PFSK-1 (cell line): ENCODE data around the gene GHRL.

ENCODE experiments used
- FOXP2 ChIP-seq: optimal IDR thresholded peaks from 2 replicates; pipeline ENCODE3; 2011; ENCODE audit warnings: borderline replicate concordance, control low read depth, inconsistent platforms; ENCODE audit not compliant: insufficient read depth; ENCODE audit errors: extremely low read length, extremely low read depth
- POLR2AphosphoS5 ChIP-seq: IDR thresholded peaks from 2 replicates; pipeline ENCODE4 v1.6.1; 2012; ENCODE audit warnings: low read depth, mild to moderate bottlenecking, control low read depth, low read length, moderate library complexity
- SIN3A ChIP-seq: IDR thresholded peaks from 2 replicates; pipeline ENCODE4 v1.6.1; 2012; ENCODE audit warnings: mild to moderate bottlenecking, low read length, moderate library complexity, borderline replicate concordance; ENCODE audit not compliant: insufficient read depth
- TAF1 ChIP-seq: IDR thresholded peaks from 2 replicates; pipeline ENCODE4 v1.6.1; 2012; ENCODE audit warnings: low read length, control low read depth, borderline replicate concordance; ENCODE audit not compliant: insufficient read depth
- TF ChIP-seq, protein P1 (sequence below), 2 experiments: IDR thresholded peaks; 2 replicates each; pipeline versions ENCODE4 v1.6.1 to v1.8.0; 2011 to 2012; ENCODE audit warnings: low read depth in 2 of 2, low read length in 2 of 2, control low read depth in 1 of 2, inconsistent platforms in 1 of 2, mild to moderate bottlenecking in 1 of 2, moderate library complexity in 1 of 2; ENCODE audit not compliant: insufficient read depth in 1 of 2

The GHRL gene

GRCh38 chr3:10263646-10264363 lies 28.9 kb downstream of the GHRL start:
- TF ChIP-seq FOXP2 (no peak), POLR2AphosphoS5 (no peak), TAF1 (no peak), SIN3A (no peak)
- TF ChIP-seq, protein P1, sequence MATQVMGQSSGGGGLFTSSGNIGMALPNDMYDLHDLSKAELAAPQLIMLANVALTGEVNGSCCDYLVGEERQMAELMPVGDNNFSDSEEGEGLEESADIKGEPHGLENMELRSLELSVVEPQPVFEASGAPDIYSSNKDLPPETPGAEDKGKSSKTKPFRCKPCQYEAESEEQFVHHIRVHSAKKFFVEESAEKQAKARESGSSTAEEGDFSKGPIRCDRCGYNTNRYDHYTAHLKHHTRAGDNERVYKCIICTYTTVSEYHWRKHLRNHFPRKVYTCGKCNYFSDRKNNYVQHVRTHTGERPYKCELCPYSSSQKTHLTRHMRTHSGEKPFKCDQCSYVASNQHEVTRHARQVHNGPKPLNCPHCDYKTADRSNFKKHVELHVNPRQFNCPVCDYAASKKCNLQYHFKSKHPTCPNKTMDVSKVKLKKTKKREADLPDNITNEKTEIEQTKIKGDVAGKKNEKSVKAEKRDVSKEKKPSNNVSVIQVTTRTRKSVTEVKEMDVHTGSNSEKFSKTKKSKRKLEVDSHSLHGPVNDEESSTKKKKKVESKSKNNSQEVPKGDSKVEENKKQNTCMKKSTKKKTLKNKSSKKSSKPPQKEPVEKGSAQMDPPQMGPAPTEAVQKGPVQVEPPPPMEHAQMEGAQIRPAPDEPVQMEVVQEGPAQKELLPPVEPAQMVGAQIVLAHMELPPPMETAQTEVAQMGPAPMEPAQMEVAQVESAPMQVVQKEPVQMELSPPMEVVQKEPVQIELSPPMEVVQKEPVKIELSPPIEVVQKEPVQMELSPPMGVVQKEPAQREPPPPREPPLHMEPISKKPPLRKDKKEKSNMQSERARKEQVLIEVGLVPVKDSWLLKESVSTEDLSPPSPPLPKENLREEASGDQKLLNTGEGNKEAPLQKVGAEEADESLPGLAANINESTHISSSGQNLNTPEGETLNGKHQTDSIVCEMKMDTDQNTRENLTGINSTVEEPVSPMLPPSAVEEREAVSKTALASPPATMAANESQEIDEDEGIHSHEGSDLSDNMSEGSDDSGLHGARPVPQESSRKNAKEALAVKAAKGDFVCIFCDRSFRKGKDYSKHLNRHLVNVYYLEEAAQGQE (IDR thresholded peaks at IDR 0.05; ENCODE audit: insufficient read depth in 1 of 2, low read depth in 2 of 2, low read length in 2 of 2): no peak

DNA sequence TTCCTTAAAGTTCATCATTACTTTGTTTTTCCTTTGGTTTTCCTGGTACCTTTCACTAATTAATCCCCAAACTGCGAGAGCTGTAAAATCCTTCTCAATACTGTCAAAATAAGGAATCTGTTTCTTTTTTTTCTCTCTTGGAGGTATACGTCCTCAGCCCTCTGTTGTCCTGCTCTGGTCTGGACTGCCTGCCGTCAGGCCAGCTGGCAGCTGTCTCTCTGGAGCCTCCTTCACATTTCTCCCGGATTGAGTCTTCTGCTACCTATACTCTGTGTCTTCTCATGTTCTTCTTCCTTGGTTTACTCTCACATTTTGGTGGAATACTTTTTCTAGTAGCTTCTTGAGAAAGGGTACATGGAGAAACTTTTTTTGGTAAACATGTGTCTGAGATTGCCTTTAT lies 30.7 kb downstream of the GHRL start:
- TF ChIP-seq TAF1 (no peak), FOXP2 (no peak), SIN3A (no peak), POLR2AphosphoS5 (no peak)
- TF ChIP-seq, protein P1 (IDR thresholded peaks at IDR 0.05; ENCODE audit: insufficient read depth in 1 of 2, low read depth in 2 of 2, low read length in 2 of 2): no peak

DNA sequence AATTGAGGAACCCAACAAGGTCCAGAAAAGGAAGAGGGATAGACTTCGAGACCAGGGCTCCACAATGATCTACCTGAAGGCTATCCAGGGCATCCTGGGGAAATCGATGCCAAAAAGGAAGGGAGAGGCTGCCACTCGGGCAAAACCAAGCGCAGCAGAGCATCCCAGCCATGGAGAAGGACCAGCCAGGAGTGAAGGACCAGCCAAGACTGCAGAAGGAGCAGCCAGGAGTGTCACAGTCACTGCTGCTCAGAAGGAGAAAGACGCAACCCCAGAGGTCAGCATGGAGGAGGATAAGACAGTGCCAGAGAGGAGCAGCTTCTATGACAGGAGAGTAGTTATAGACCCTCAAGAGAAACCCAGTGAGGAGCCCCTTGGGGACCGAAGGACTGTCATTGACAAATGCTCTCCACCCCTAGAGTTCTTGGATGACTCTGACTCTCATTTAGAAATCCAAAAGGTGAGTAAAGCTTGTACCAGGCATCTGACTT lies 32.5 kb downstream of the GHRL start:
- no peak for TF ChIP-seq POLR2AphosphoS5
- no peak for TF ChIP-seq FOXP2
- no peak for TF ChIP-seq TAF1
- no peak for TF ChIP-seq SIN3A
- TF ChIP-seq, protein P1 (IDR thresholded peaks at IDR 0.05; ENCODE audit: insufficient read depth in 1 of 2, low read depth in 2 of 2, low read length in 2 of 2): no peak

DNA sequence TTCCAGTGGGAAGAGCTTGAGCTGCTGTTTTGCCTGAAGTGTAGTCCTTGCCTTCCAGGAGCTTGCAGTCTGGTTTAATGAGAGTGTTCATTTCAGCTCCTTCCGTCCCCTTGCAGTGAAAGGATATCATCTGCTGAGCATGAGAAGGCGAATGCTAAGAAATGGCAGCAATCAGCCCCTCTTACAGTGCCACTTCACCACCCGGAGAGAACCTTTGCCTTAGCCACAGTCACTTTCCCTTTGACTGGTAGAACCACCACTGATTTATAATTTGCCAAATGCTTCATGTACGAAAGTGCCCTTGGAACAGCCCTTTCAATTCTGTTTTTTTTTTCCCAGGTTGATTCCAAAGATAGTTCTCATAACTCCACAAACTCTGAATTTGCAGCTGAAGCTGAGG lies 32.9 kb downstream of the GHRL start:
- TF ChIP-seq, protein P1 (IDR thresholded peaks at IDR 0.05; ENCODE audit: insufficient read depth in 1 of 2, low read depth in 2 of 2, low read length in 2 of 2): no peak
- TF ChIP-seq POLR2AphosphoS5: no peak

DNA sequence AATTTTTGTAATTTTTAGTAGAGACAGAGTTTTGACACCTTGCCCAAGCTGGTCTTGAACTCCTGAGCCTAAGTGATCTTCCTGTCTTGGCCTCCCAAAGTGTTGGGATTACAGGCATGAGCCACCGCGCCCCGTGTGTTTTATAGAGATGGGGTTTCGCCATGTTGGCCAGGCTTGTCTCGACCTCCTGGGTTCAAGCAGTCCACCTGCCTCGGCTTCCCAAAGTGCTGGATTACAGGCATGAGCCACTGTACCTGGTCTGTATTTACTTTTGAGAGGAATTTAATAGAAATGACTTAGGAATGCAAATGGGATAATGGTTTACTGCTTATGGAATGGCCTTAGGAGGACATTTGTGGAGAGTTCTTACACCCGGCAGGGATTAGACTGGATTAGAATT lies 33.7 kb downstream of the GHRL start:
- TF ChIP-seq POLR2AphosphoS5 (no peak), SIN3A (no peak), TAF1 (no peak), FOXP2 (no peak)
- TF ChIP-seq, protein P1 (IDR thresholded peaks at IDR 0.05; ENCODE audit: insufficient read depth in 1 of 2, low read depth in 2 of 2, low read length in 2 of 2): no peak
